CD14-positive monocyte (primary cell): ENCODE results near the gene PCGF1. TPM values are rescaled to one million over a fixed set of nuclear protein-coding genes. Genes with fewer than 3 reads are reported as not detected.

Source experiments
- DNase-seq, 3 donors: peaks; one replicate each; pipeline ENCODE4 v3.0.0-alpha.2; 2011 to 2022
- H2AFZ ChIP-seq: 2 replicates; pipeline ENCODE4 v1.6.0; 2012; ENCODE audit warnings: mild to moderate bottlenecking, low read depth, low read length, inconsistent platforms; ENCODE audit not compliant: insufficient read depth, poor library complexity, severe bottlenecking
- H3K27ac ChIP-seq, 2 donors: 1 replicate in 1 of 2; 2 replicates in 1 of 2; pipeline ENCODE4 v1.5.1; 2012 to 2013; ENCODE audit warnings: low read length in 2 of 2, control low read depth in 1 of 2, inconsistent platforms in 1 of 2, low read depth in 1 of 2, mild to moderate bottlenecking in 1 of 2
- H3K27me3 ChIP-seq, 2 donors: one replicate each; pipeline versions ENCODE4 v1.6.0 to v1.6.1; 2011 to 2013; ENCODE audit warnings: low read length in 2 of 2; ENCODE audit not compliant: control insufficient read depth in 2 of 2, insufficient read depth in 2 of 2
- H3K36me3 ChIP-seq, 2 donors: replicated peaks in 1 of 2; 1 replicate in 1 of 2; 2 replicates in 1 of 2; pipeline versions ENCODE4 v1.5.1 to v1.6.1; 2012 to 2013; ENCODE audit warnings: low read length in 2 of 2, control low read depth in 1 of 2, inconsistent platforms in 1 of 2, mild to moderate bottlenecking in 1 of 2; ENCODE audit not compliant: insufficient read depth in 2 of 2, control insufficient read depth in 1 of 2
- H3K4me1 ChIP-seq, 2 donors: 1 replicate in 1 of 2; 2 replicates in 1 of 2; pipeline versions ENCODE4 v1.5.1 to v1.6.1; 2012 to 2013; ENCODE audit warnings: low read length in 2 of 2, control low read depth in 1 of 2, inconsistent platforms in 1 of 2, mild to moderate bottlenecking in 1 of 2, moderate library complexity in 1 of 2; ENCODE audit not compliant: insufficient read depth in 2 of 2, control insufficient read depth in 1 of 2
- H3K4me2 ChIP-seq: replicated peaks from 2 replicates; pipeline ENCODE3; 2012; ENCODE audit warnings: low read length, moderate library complexity, mild to moderate bottlenecking; ENCODE audit not compliant: poor library complexity, severe bottlenecking; ENCODE audit errors: extremely low read depth
- H3K4me3 ChIP-seq, 3 experiments: fragments of 200-600 bp in 1 of 3; sonication (generic) in 1 of 3; replicated peaks in 1 of 3; 1 replicate in 2 of 3; 2 replicates in 1 of 3; pipeline ENCODE4 v1.5.1; 2011 to 2013; ENCODE audit warnings: low read length in 3 of 3, mild to moderate bottlenecking in 3 of 3, control low read depth in 2 of 3, low read depth in 2 of 3, inconsistent platforms in 1 of 3, moderate library complexity in 1 of 3
- H3K79me2 ChIP-seq: 2 replicates; pipeline ENCODE4 v1.6.0; 2012; ENCODE audit warnings: mild to moderate bottlenecking, control low read depth, inconsistent platforms, low read length, moderate library complexity; ENCODE audit not compliant: insufficient read depth
- H3K9ac ChIP-seq: 2 replicates; pipeline ENCODE4 v1.6.0; 2017; ENCODE audit warnings: low read length, mild to moderate bottlenecking; ENCODE audit not compliant: insufficient read depth, poor library complexity, severe bottlenecking
- H3K9me3 ChIP-seq, 2 donors: replicated peaks in 1 of 2; 1 replicate in 1 of 2; 2 replicates in 1 of 2; pipeline versions ENCODE4 v1.5.1 to v1.6.1; 2012 to 2013; ENCODE audit warnings: low read length in 2 of 2, control low read depth in 1 of 2; ENCODE audit not compliant: control insufficient read depth in 1 of 2, insufficient read depth in 1 of 2
- H4K20me1 ChIP-seq: 2 replicates; pipeline ENCODE4 v1.6.0; 2012; ENCODE audit warnings: mild to moderate bottlenecking, low read length, control low read depth, moderate library complexity; ENCODE audit not compliant: insufficient read depth
- H3K27ac Mint-ChIP-seq, 7 donors: one replicate each; pipeline ENCODE4 v1.8.0; 2020; ENCODE audit warnings: mild to moderate bottlenecking in 7 of 7, mixed read lengths in 7 of 7, moderate library complexity in 6 of 7, inconsistent platforms in 2 of 7
- H3K27me3 Mint-ChIP-seq, 3 donors: one replicate each; pipeline ENCODE4 v1.8.0; 2021 to 2022; ENCODE audit warnings: low read depth in 3 of 3, mild to moderate bottlenecking in 3 of 3, mixed read lengths in 3 of 3, moderate library complexity in 3 of 3, inconsistent platforms in 1 of 3
- H3K36me3 Mint-ChIP-seq, 2 donors: one replicate each; pipeline ENCODE4 v1.8.0; 2020; ENCODE audit warnings: mixed read lengths in 2 of 2, inconsistent platforms in 1 of 2, mild to moderate bottlenecking in 1 of 2
- H3K4me1 Mint-ChIP-seq: one replicate; pipeline ENCODE4 v1.8.0; 2020; ENCODE audit warnings: mild to moderate bottlenecking, mixed read lengths
- H3K4me3 Mint-ChIP-seq, 2 donors: one replicate each; pipeline ENCODE4 v1.8.0; 2020; ENCODE audit warnings: mild to moderate bottlenecking in 2 of 2, mixed read lengths in 2 of 2, moderate library complexity in 1 of 2
- H3K9me3 Mint-ChIP-seq, 7 donors: one replicate each; pipeline ENCODE4 v1.8.0; 2020 to 2022; ENCODE audit warnings: mixed read lengths in 7 of 7, mild to moderate bottlenecking in 6 of 7, moderate library complexity in 6 of 7, inconsistent platforms in 2 of 7
- CTCF ChIP-seq: fragments of 200-600 bp; IDR thresholded peaks from one replicate; pipeline ENCODE4 v1.8.0; 2022; ENCODE audit warnings: antibody characterized with exemption, mild to moderate bottlenecking
- WGBS: methylation state at CpG from one replicate; pipeline ENCODE4 v1.1.5; 2013; ENCODE audit warnings: missing lambda C conversion rate; ENCODE audit not compliant: insufficient coverage; 5-methylcytosine and 5-hydroxymethylcytosine counted together
- intact Hi-C, 2 donors: fragments of 100-400 bp; cut with micrococcal nuclease; formaldehyde crosslinking; loops; one replicate each; pipeline versions ENCODE4 v1.15.0 to v1.15.1; 2023
- polyA plus RNA-seq, 3 donors: library from polyadenylated mRNA; depleted of rRNA in 1 of 3; unstranded in 2 of 3; stranded (reverse) in 1 of 3; fragments of 300-500 nt in 2 of 3; fragments of >200 nt in 1 of 3; fragmentation: Illumina TruSeq in 2 of 3; gene quantifications; 1 replicate in 2 of 3; 2 replicates in 1 of 3; pipeline ENCODE4 v1.2.3, GENCODE V29; 2012 to 2021

PCGF1 gene
- polyA plus RNA-seq, 3 donors = 18.0 to 30.5 (median 20.5) TPM

GRCh38 chr2:74531666-74532065 is 24.2 kb upstream of the PCGF1 start:
- Mint-ChIP-seq H3K4me1 (peaks cover 34% of the 10 kb centered on the region), H3K27ac (peak overlapping the region in 1 of 7 donors; percentile 46), H3K4me3 (no peak overlapping the region), H3K27me3 (peaks cover 0 to 4% (median 0%) of the 10 kb centered on the region in 3 donors), H3K9me3 (peaks cover 0 to 2% (median 0%) of the 10 kb centered on the region in 7 donors), H3K36me3 (peaks cover 36 to 39% of the 10 kb centered on the region in 2 donors)
- intact Hi-C loops = loop anchor here in 1 of 2 donors (10.0 kb wide), 1 partner anchor 53 kb away; no protein-coding TSS in a partner anchor
- peaks cover 23% of the 10 kb centered on the region for H4K20me1 ChIP-seq
- DNase-seq = no peak
- no peaks in the 10 kb centered on the region for H3K27me3 ChIP-seq
- 63% methylated on average over 4 of the region's 7 CpGs for WGBS
- no peak for TF ChIP-seq CTCF
- H3K27ac ChIP-seq = no peak overlapping the region
- H3K36me3 ChIP-seq = peaks cover 21 to 34% of the 10 kb centered on the region in 2 donors
- no peak overlapping the region for H3K4me2 ChIP-seq
- H3K9me3 ChIP-seq = no peaks in the 10 kb centered on the region
- H3K79me2 ChIP-seq = peaks cover 29% of the 10 kb centered on the region
- no peak overlapping the region for H3K9ac ChIP-seq
- H3K4me1 ChIP-seq = peaks cover 25 to 38% of the 10 kb centered on the region in 2 donors
- H2AFZ ChIP-seq = no peak overlapping the region
- no peak overlapping the region for H3K4me3 ChIP-seq

GRCh38 chr2:74530239-74531187 is 23.0 kb upstream of the PCGF1 start:
- H3K27me3 Mint-ChIP-seq = peaks cover 0 to 3% (median 0%) of the 10 kb centered on the region in 3 donors
- peaks cover 29% of the 10 kb centered on the region for H3K79me2 ChIP-seq
- peak overlapping the region; percentile 60 to 95 (median 75) for H3K27ac Mint-ChIP-seq
- no peak for TF ChIP-seq CTCF
- H3K4me2 ChIP-seq = peak overlapping the region; percentile 96
- peak overlapping the region; percentile 93 for H2AFZ ChIP-seq
- peak overlapping the region; percentile 96 for H3K9ac ChIP-seq
- peaks cover 42% of the 10 kb centered on the region for H3K4me1 Mint-ChIP-seq
- H3K4me1 ChIP-seq = peaks cover 28 to 46% of the 10 kb centered on the region in 2 donors
- H3K27ac ChIP-seq = peak overlapping the region; percentile 15 to 95
- intact Hi-C loops = loop anchor here in 1 of 2 donors (10.0 kb wide), 1 partner anchor 54 kb away; no protein-coding TSS in a partner anchor
- peaks cover 0 to 8% (median 0%) of the 10 kb centered on the region in 7 donors for H3K9me3 Mint-ChIP-seq
- under 1% methylated on average over 41 of the region's 54 CpGs for WGBS
- H3K27me3 ChIP-seq = no peaks in the 10 kb centered on the region
- no peaks in the 10 kb centered on the region for H3K9me3 ChIP-seq
- peak overlapping the region; percentile 94 to 98 for H3K4me3 Mint-ChIP-seq
- peak; percentile 31 to 75 (median 50) for DNase-seq
- H4K20me1 ChIP-seq = peaks cover 26% of the 10 kb centered on the region
- H3K36me3 ChIP-seq = peaks cover 23 to 40% of the 10 kb centered on the region in 2 donors
- peak overlapping the region; percentile 65 to 96 (median 87) for H3K4me3 ChIP-seq
- H3K36me3 Mint-ChIP-seq = peaks cover 42 to 47% of the 10 kb centered on the region in 2 donors
